Measurements from ENCODE around the gene SOAT1. TPM values are rescaled to one million over a fixed set of nuclear protein-coding genes. Genes with fewer than 3 reads are reported as not detected.
"Not testable (repeated sequence)": the region's sequence is repeated elsewhere in the genome, so short reads cannot be mapped to it uniquely, and the experiment has no call there.

Gene SOAT1
- total RNA-seq, result 25.1 and 27.1 TPM in 2 replicates
- total RNA-seq (2013), result 12.1 TPM
- polyA plus RNA-seq, result 3.1 and 5.1 TPM in 2 replicates
- polyA minus RNA-seq, result 5.2 and 8.4 TPM in 2 replicates

GRCh38 chr1:179293340-179294327 is at the start of gene SOAT1:
Gene SOAT1 (plus strand): TSS chr1:179293797. CDS start chr1:179302685, 8,888 bp downstream.
- H3K4me3 Mint-ChIP-seq, result peak within 1 kb of the TSS; percentile 93
- Histone ChIP-seq H3K27me3 (replicated peaks in 1 of 4; ENCODE audit: control extremely low read depth in 1 of 4, control insufficient read depth in 3 of 4, insufficient read depth in 4 of 4, low read length in 3 of 4) (no peaks in the 10 kb centered on the region), H3K4me3 (ENCODE audit: control extremely low read depth in 1 of 5, extremely low read depth in 1 of 5, insufficient read depth in 1 of 5, low read depth in 2 of 5, low read length in 4 of 5) (peak within 1 kb of the TSS; percentile 89 to 99 (median 92)), H2AFZ (ENCODE audit: insufficient read depth, low read depth, low read length, poor library complexity, severe bottlenecking) (peak within 1 kb of the TSS; percentile 85), H3K36me3 (replicated peaks in 1 of 2; ENCODE audit: control extremely low read depth in 1 of 2, control insufficient read depth in 1 of 2, extremely low read depth in 1 of 2, insufficient read depth in 2 of 2, low read length in 1 of 2) (no peaks in the 10 kb centered on the region), H3K27ac (ENCODE audit: low read length in 2 of 2) (peak within 1 kb of the TSS; percentile 79 to 84), H3K79me2 (ENCODE audit: control insufficient read depth, insufficient read depth, low read length) (peaks cover 35% of the 10 kb centered on the region), H3K4me2 (replicated peaks; ENCODE audit: low read depth, low read length, poor library complexity, severe bottlenecking) (peak within 1 kb of the TSS; percentile 88), H4K20me1 (ENCODE audit: control insufficient read depth, insufficient read depth, low read length, poor library complexity, severe bottlenecking) (peaks cover 5% of the 10 kb centered on the region), H3K9ac (ENCODE audit: low read length) (peak within 1 kb of the TSS; percentile 95), H3K4me1 (ENCODE audit: control insufficient read depth in 2 of 2, insufficient read depth in 2 of 2, low read length in 2 of 2) (peaks cover 27 to 39% of the 10 kb centered on the region in 2 donors), H3K9me3 (ENCODE audit: control extremely low read depth in 1 of 3, control insufficient read depth in 2 of 3, insufficient read depth in 1 of 3, low read length in 2 of 3) (no peaks in the 10 kb centered on the region)
- ATAC-seq (ENCODE audit: low read depth) (peak; percentile 99), DNase-seq (peak; percentile 93)
- no peaks in the 10 kb centered on the region for H3K9me3 Mint-ChIP-seq (ENCODE audit: insufficient read depth)
- peak within 1 kb of the TSS; percentile 82 for H3K27ac Mint-ChIP-seq
- H3K27me3 Mint-ChIP-seq, result no peaks in the 10 kb centered on the region
- H3K4me1 Mint-ChIP-seq, result peaks cover 42% of the 10 kb centered on the region
- ChIA-PET POLR2A (interaction anchor here (0.7 to 1.4 kb wide), 5 partner anchors 10 to 521 kb away, joined by 3 to 7 read pairs (median 7); partner anchors contain the start of genes AXDND1 and TOR3A), CTCF (interaction anchor here (0.5 to 4.6 kb wide), 9 partner anchors 72 to 993 kb away, joined by 3 to 24 read pairs (median 3); partner anchors contain the start of genes AXDND1 and TOR3A)
- TF ChIP-seq CTCF (IDR thresholded peaks at IDR 0.05), result peak; percentile 31
- TF ChIP-seq EZH2 (IDR thresholded peaks at IDR 0.05; ENCODE audit: borderline replicate concordance, insufficient read depth, low read depth, low read length, poor library complexity, severe bottlenecking), result no peak
- intact Hi-C loops (cut with micrococcal nuclease), result loop anchor here (1.0 to 10.0 kb wide), 7 partner anchors 63 to 1729 kb away; partner anchors contain the start of genes AXDND1, STX6 and XPR1
- under 1% methylated on average over 69 of the region's 71 CpGs for WGBS (ENCODE audit: insufficient coverage)

GRCh38 chr1:179245426-179245825 is 48.2 kb upstream of the SOAT1 start:
- H3K4me1 ChIP-seq (ENCODE audit: control insufficient read depth in 2 of 2, insufficient read depth in 2 of 2, low read length in 2 of 2); H3K4me3 Mint-ChIP-seq; H3K36me3 ChIP-seq (replicated peaks in 1 of 2; ENCODE audit: control extremely low read depth in 1 of 2, control insufficient read depth in 1 of 2, extremely low read depth in 1 of 2, insufficient read depth in 2 of 2, low read length in 1 of 2); intact Hi-C loops (cut with micrococcal nuclease); H3K27me3 ChIP-seq (replicated peaks in 1 of 4; ENCODE audit: control extremely low read depth in 1 of 4, control insufficient read depth in 3 of 4, insufficient read depth in 4 of 4, low read length in 3 of 4); ATAC-seq (ENCODE audit: low read depth); H3K27ac ChIP-seq (ENCODE audit: low read length in 2 of 2); H3K4me1 Mint-ChIP-seq; H2AFZ ChIP-seq (ENCODE audit: insufficient read depth, low read depth, low read length, poor library complexity, severe bottlenecking); H3K79me2 ChIP-seq (ENCODE audit: control insufficient read depth, insufficient read depth, low read length); H3K4me2 ChIP-seq (replicated peaks; ENCODE audit: low read depth, low read length, poor library complexity, severe bottlenecking); H4K20me1 ChIP-seq (ENCODE audit: control insufficient read depth, insufficient read depth, low read length, poor library complexity, severe bottlenecking); H3K27me3 Mint-ChIP-seq; H3K9me3 Mint-ChIP-seq (ENCODE audit: insufficient read depth); POLR2A ChIA-PET; H3K27ac Mint-ChIP-seq; H3K9ac ChIP-seq (ENCODE audit: low read length); H3K4me3 ChIP-seq (ENCODE audit: control extremely low read depth in 1 of 5, extremely low read depth in 1 of 5, insufficient read depth in 1 of 5, low read depth in 2 of 5, low read length in 4 of 5); DNase-seq; H3K9me3 ChIP-seq (ENCODE audit: control extremely low read depth in 1 of 3, control insufficient read depth in 2 of 3, insufficient read depth in 1 of 3, low read length in 2 of 3): not testable (repeated sequence)
- CTCF ChIA-PET, result interaction anchor here (1.0 kb wide), 1 partner anchor 11 kb away, joined by 6 read pairs; no protein-coding TSS in a partner anchor
- WGBS (ENCODE audit: insufficient coverage), result 83% methylated on average over 2 of the region's 2 CpGs

Data from B cell (primary cell).